HepG2 (cell line): ENCODE data around the gene RAPSN. TPM values are rescaled to one million over a fixed set of nuclear protein-coding genes. Genes with fewer than 3 reads are reported as not detected.

Experiments
- DPF2 ChIP-seq: sonication (generic); formaldehyde crosslinking; IDR thresholded peaks from 2 replicates; pipeline ENCODE4 v1.4.0; 2020; ENCODE audit warnings: mild to moderate bottlenecking, low read depth, missing genetic modification reagents, borderline replicate concordance
- FOSL2 ChIP-seq: sonication (generic); formaldehyde crosslinking; IDR thresholded peaks from 2 replicates; pipeline ENCODE4 v1.4.0; 2020; ENCODE audit warnings: missing genetic modification reagents
- HHEX ChIP-seq: IDR thresholded peaks from 2 replicates; pipeline ENCODE4 v1.6.1; 2016; ENCODE audit warnings: control low read depth
- IRF2 ChIP-seq: IDR thresholded peaks from 2 replicates; pipeline ENCODE4 v1.6.1; 2018; ENCODE audit warnings: missing genetic modification reagents, missing compliant biosample characterization
- NR2C2 ChIP-seq: sonication (generic); formaldehyde crosslinking; IDR thresholded peaks from 2 replicates; pipeline ENCODE4 v1.4.0; 2020; ENCODE audit warnings: missing genetic modification reagents, mild to moderate bottlenecking, moderate library complexity, borderline replicate concordance
- PPARG ChIP-seq: conservative IDR thresholded peaks from 2 replicates; pipeline ENCODE4 v1.6.1; 2016; ENCODE audit warnings: missing biosample characterization, missing genetic modification reagents
- RBFOX2 ChIP-seq: fragments of 200-400 bp; formaldehyde crosslinking; IDR thresholded peaks from 2 replicates; pipeline ENCODE4 v1.6.1; 2017; ENCODE audit warnings: low read depth, mild to moderate bottlenecking, low read length
- SMYD3 ChIP-seq: sonication (generic); formaldehyde crosslinking; IDR thresholded peaks from 2 replicates; pipeline ENCODE4 v1.8.1; 2023; ENCODE audit warnings: mild to moderate bottlenecking, missing genetic modification reagents
- ZFP90 ChIP-seq: sonication (generic); formaldehyde crosslinking; IDR thresholded peaks from 2 replicates; pipeline ENCODE4 v1.8.0; 2022; ENCODE audit warnings: missing genetic modification reagents, mild to moderate bottlenecking, inconsistent platforms, borderline replicate concordance
- ZNF225 ChIP-seq: sonication (generic); formaldehyde crosslinking; IDR thresholded peaks from 2 replicates; pipeline ENCODE4 v1.4.0; 2020; ENCODE audit warnings: mild to moderate bottlenecking, missing genetic modification reagents
- ZNF292 ChIP-seq: sonication (generic); formaldehyde crosslinking; IDR thresholded peaks from 2 replicates; pipeline ENCODE4 v1.8.1; 2022; ENCODE audit warnings: mild to moderate bottlenecking, low read depth, missing genetic modification reagents, borderline replicate concordance
- ZNF501 ChIP-seq: sonication (generic); formaldehyde crosslinking; IDR thresholded peaks from 2 replicates; pipeline ENCODE4 v1.5.1; 2020; ENCODE audit warnings: mild to moderate bottlenecking, moderate library complexity, missing genetic modification reagents
- ZNF543 ChIP-seq: sonication (generic); formaldehyde crosslinking; IDR thresholded peaks from 2 replicates; pipeline ENCODE4 v1.4.0; 2020; ENCODE audit warnings: mild to moderate bottlenecking, missing genetic modification reagents
- ZNF7 ChIP-seq: IDR thresholded peaks from 2 replicates; pipeline ENCODE4 v1.6.1; 2016; ENCODE audit warnings: missing biosample characterization, missing genetic modification reagents
- polyA plus RNA-seq, 8 experiments: library from polyadenylated mRNA; depleted of rRNA in 3 of 8; stranded (reverse) in 7 of 8; unstranded in 1 of 8; fragments of >200 nt; fragmentation: Illumina TruSeq in 4 of 8; extraction: Trizol in 4 of 8; gene quantifications; 2 replicates each; pipeline versions ENCODE4 v1.2.1 to v1.2.3, GENCODE V29; 2011 to 2016; ENCODE audit warnings: low read depth in 4 of 8, missing spikeins in 1 of 8, mixed read lengths in 1 of 8; ENCODE audit not compliant: insufficient read depth in 1 of 8
- total RNA-seq, 5 experiments: library from RNA; depleted of rRNA; stranded (reverse); fragments of >200 nt; fragmentation: Illumina TruSeq; extraction: Trizol; gene quantifications; 2 replicates each; pipeline ENCODE4 v1.2.3, GENCODE V29; 2016; ENCODE audit warnings: low read depth in 1 of 5
- TF ChIP-seq, protein P1 (sequence below): sonication (generic); formaldehyde crosslinking; IDR thresholded peaks from 2 replicates; pipeline ENCODE4 v1.9.0; 2022; ENCODE audit warnings: low read depth, missing genetic modification reagents
- TF ChIP-seq, protein P2 (sequence below): IDR thresholded peaks from 2 replicates; pipeline ENCODE4 v1.6.1; 2016; ENCODE audit warnings: control low read depth
- TF ChIP-seq, protein P3 (sequence below): sonication (generic); formaldehyde crosslinking; IDR thresholded peaks from 2 replicates; pipeline ENCODE4 v1.4.0; 2020; ENCODE audit warnings: missing genetic modification reagents
- TF ChIP-seq, protein P4 (sequence below): sonication (generic); formaldehyde crosslinking; IDR thresholded peaks from 2 replicates; pipeline ENCODE4 v1.4.0; 2020; ENCODE audit warnings: mild to moderate bottlenecking, missing genetic modification reagents
- TF ChIP-seq, protein P5 (sequence below): sonication (generic); formaldehyde crosslinking; IDR thresholded peaks from 2 replicates; pipeline ENCODE4 v1.4.0; 2020; ENCODE audit warnings: missing genetic modification reagents, borderline replicate concordance
- TF ChIP-seq, protein P6 (sequence below): sonication (generic); formaldehyde crosslinking; IDR thresholded peaks from 2 replicates; pipeline ENCODE4 v1.5.0; 2020; ENCODE audit warnings: mild to moderate bottlenecking, missing genetic modification reagents, borderline replicate concordance

RAPSN gene
- total and polyA plus RNA-seq, 2 of the 13 experiments (the other 11 are each of a cell fraction or from before 2014, with no cell fraction given), result 0.15 to 1.2 TPM

DNA sequence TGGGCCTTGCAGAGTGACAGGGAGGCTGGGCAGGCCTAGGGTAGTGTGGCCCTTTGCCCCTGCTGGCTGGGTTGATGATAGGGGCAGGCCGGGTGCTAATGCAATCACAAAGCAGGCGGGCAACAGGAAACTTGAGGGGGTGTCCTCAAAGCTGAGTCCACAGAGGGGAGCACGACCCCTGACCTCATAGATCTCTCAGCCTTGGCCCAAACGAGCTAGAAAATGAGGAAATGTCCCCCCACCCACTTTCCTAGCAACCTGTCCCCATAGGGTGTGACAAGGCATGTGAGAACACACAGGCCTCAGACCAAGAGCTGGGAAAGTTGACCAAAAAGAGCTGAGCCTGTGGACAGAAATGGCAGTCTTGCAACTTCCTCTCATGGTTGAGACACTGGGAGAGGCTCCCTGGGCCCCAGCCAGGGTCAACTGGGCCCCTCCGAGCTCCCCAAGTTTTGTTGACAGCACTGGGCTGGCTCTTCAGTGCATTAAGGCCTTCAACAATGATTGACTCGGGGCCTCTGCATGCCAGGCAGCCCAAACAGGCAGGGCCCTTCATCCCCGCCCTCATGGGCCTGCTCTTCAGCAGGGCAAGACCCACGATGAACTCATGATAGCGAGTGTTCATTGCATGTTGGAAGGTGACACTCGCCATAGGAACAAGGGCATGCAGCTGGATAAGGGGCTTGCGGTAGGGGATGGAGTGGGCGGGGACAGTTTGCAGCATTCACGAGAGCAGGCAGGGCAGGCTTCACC lies 60.8 kb downstream of the RAPSN start (continued):
- TF ChIP-seq, protein P1, sequence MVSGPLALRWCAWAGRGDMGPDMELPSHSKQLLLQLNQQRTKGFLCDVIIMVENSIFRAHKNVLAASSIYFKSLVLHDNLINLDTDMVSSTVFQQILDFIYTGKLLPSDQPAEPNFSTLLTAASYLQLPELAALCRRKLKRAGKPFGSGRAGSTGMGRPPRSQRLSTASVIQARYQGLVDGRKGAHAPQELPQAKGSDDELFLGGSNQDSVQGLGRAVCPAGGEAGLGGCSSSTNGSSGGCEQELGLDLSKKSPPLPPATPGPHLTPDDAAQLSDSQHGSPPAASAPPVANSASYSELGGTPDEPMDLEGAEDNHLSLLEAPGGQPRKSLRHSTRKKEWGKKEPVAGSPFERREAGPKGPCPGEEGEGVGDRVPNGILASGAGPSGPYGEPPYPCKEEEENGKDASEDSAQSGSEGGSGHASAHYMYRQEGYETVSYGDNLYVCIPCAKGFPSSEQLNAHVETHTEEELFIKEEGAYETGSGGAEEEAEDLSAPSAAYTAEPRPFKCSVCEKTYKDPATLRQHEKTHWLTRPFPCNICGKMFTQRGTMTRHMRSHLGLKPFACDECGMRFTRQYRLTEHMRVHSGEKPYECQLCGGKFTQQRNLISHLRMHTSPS (CRISPR knock-in tag), result no peak
- TF ChIP-seq, protein P2, sequence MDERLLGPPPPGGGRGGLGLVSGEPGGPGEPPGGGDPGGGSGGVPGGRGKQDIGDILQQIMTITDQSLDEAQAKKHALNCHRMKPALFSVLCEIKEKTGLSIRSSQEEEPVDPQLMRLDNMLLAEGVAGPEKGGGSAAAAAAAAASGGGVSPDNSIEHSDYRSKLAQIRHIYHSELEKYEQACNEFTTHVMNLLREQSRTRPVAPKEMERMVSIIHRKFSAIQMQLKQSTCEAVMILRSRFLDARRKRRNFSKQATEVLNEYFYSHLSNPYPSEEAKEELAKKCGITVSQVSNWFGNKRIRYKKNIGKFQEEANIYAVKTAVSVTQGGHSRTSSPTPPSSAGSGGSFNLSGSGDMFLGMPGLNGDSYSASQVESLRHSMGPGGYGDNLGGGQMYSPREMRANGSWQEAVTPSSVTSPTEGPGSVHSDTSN, result peak; percentile 6; the same call in 1 of the 2 replicates
- no peak for TF ChIP-seq HHEX (CRISPR knock-in tag)
- no peak for TF ChIP-seq FOSL2 (CRISPR knock-in tag)
- TF ChIP-seq SMYD3 (CRISPR knock-in tag), result no peak
- no peak for TF ChIP-seq RBFOX2
- TF ChIP-seq, protein P3, sequence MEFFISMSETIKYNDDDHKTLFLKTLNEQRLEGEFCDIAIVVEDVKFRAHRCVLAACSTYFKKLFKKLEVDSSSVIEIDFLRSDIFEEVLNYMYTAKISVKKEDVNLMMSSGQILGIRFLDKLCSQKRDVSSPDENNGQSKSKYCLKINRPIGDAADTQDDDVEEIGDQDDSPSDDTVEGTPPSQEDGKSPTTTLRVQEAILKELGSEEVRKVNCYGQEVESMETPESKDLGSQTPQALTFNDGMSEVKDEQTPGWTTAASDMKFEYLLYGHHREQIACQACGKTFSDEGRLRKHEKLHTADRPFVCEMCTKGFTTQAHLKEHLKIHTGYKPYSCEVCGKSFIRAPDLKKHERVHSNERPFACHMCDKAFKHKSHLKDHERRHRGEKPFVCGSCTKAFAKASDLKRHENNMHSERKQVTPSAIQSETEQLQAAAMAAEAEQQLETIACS (CRISPR knock-in tag), result no peak
- TF ChIP-seq ZNF225 (CRISPR knock-in tag), result no peak
- no peak for TF ChIP-seq DPF2 (CRISPR knock-in tag)
- no peak for TF ChIP-seq IRF2
- TF ChIP-seq ZNF7 (CRISPR knock-in tag), result no peak
- peak; percentile 56; the same call in 1 of the 2 replicates for TF ChIP-seq ZNF501 (CRISPR knock-in tag)
- no peak for TF ChIP-seq ZFP90 (CRISPR knock-in tag)
- TF ChIP-seq, protein P4, sequence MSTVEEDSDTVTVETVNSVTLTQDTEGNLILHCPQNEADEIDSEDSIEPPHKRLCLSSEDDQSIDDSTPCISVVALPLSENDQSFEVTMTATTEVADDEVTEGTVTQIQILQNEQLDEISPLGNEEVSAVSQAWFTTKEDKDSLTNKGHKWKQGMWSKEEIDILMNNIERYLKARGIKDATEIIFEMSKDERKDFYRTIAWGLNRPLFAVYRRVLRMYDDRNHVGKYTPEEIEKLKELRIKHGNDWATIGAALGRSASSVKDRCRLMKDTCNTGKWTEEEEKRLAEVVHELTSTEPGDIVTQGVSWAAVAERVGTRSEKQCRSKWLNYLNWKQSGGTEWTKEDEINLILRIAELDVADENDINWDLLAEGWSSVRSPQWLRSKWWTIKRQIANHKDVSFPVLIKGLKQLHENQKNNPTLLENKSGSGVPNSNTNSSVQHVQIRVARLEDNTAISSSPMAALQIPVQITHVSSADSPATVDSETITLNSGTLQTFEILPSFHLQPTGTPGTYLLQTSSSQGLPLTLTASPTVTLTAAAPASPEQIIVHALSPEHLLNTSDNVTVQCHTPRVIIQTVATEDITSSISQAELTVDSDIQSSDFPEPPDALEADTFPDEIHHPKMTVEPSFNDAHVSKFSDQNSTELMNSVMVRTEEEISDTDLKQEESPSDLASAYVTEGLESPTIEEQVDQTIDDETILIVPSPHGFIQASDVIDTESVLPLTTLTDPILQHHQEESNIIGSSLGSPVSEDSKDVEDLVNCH (CRISPR knock-in tag), result no peak
- TF ChIP-seq, protein P5, sequence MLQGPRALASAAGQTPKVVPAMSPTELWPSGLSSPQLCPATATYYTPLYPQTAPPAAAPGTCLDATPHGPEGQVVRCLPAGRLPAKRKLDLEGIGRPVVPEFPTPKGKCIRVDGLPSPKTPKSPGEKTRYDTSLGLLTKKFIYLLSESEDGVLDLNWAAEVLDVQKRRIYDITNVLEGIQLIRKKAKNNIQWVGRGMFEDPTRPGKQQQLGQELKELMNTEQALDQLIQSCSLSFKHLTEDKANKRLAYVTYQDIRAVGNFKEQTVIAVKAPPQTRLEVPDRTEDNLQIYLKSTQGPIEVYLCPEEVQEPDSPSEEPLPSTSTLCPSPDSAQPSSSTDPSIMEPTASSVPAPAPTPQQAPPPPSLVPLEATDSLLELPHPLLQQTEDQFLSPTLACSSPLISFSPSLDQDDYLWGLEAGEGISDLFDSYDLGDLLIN, result no peak
- TF ChIP-seq NR2C2 (CRISPR knock-in tag), result 0 out of 2 replicates have a peak, but pooled peaks have one; percentile 21
- no peak for TF ChIP-seq PPARG
- peak; percentile 17; the same call in 1 of the 2 replicates for TF ChIP-seq ZNF292 (CRISPR knock-in tag)
- TF ChIP-seq ZNF543 (CRISPR knock-in tag), result peak; percentile 83
- TF ChIP-seq, protein P6, sequence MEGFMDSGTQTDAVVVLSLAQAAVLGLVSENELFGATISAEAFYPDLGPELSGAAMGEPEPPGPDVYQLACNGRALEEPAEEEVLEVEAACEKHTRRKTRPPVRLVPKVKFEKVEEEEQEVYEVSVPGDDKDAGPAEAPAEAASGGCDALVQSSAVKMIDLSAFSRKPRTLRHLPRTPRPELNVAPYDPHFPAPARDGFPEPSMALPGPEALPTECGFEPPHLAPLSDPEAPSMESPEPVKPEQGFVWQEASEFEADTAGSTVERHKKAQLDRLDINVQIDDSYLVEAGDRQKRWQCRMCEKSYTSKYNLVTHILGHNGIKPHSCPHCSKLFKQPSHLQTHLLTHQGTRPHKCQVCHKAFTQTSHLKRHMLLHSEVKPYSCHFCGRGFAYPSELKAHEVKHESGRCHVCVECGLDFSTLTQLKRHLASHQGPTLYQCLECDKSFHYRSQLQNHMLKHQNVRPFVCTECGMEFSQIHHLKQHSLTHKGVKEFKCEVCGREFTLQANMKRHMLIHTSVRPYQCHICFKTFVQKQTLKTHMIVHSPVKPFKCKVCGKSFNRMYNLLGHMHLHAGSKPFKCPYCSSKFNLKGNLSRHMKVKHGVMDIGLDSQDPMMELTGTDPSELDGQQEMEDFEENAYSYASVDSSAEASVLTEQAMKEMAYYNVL (CRISPR knock-in tag), result no peak
